ENCODE measurements around the gene GORASP1. TPM values are rescaled to one million over a fixed set of nuclear protein-coding genes. Genes with fewer than 3 reads are reported as not detected.

Gene GORASP1
- total and polyA plus RNA-seq, 2 of the 13 experiments (the other 11 are each of a cell fraction or from before 2014, with no cell fraction given): 36.4 to 39.8 TPM

GRCh38 chr3:39133093-39133490 lies 25.7 kb upstream of the GORASP1 start:
- DNase-seq (ENCODE audit: low spot score): no peak
- POLR2A ChIA-PET: no interaction called here
- no peak overlapping the region for H3K9ac ChIP-seq (ENCODE audit: insufficient read depth, low read depth, low read length)
- H3K4me3 ChIP-seq (replicated peaks in 1 of 3; ENCODE audit: insufficient read depth in 1 of 3, low read depth in 2 of 3, low read length in 3 of 3): no peak overlapping the region
- H3K27ac ChIP-seq (ENCODE audit: extremely low read length, insufficient read depth, low read length): no peak overlapping the region
- H4K20me1 ChIP-seq (ENCODE audit: insufficient read depth, low read length): no peaks in the 10 kb centered on the region; the same call in 1 of the 2 replicates
- H3K79me2 ChIP-seq (ENCODE audit: insufficient read depth, low read length): no peaks in the 10 kb centered on the region
- in situ Hi-C loops (cut with HindIII; ENCODE audit: extremely low pct_ligation_motif_present, low pct_unique_long_range_greater_than_20kb): no loop called here
- FAIRE-seq: no peak
- H2AFZ ChIP-seq (ENCODE audit: low read length): no peak overlapping the region
- no TSS peak for BruUV-seq (replicated peaks)
- intact Hi-C loops (cut with micrococcal nuclease; ENCODE audit: unreplicated experiment): no loop called here
- no peaks in the 10 kb centered on the region for H3K9me3 ChIP-seq (ENCODE audit: low read length)
- CTCF ChIA-PET (ENCODE audit: low intra/inter-chr PET ratio, low total read pairs): no interaction called here
- ATAC-seq: no peak
- TF ChIP-seq ZNF607 (CRISPR knock-in tag; IDR thresholded peaks at IDR 0.05; ENCODE audit: borderline replicate concordance): no peak
- TF ChIP-seq, protein P1, sequence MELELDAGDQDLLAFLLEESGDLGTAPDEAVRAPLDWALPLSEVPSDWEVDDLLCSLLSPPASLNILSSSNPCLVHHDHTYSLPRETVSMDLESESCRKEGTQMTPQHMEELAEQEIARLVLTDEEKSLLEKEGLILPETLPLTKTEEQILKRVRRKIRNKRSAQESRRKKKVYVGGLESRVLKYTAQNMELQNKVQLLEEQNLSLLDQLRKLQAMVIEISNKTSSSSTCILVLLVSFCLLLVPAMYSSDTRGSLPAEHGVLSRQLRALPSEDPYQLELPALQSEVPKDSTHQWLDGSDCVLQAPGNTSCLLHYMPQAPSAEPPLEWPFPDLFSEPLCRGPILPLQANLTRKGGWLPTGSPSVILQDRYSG (CRISPR knock-in tag; IDR thresholded peaks at IDR 0.05): no peak
- no peak for TF ChIP-seq MLLT10 (CRISPR knock-in tag; IDR thresholded peaks at IDR 0.05)
- no peak for TF ChIP-seq TRIM24 (CRISPR knock-in tag; IDR thresholded peaks at IDR 0.05)
- TF ChIP-seq RFX3 (CRISPR knock-in tag; IDR thresholded peaks at IDR 0.05): no peak
- TF ChIP-seq FOXM1 (CRISPR knock-in tag; IDR thresholded peaks at IDR 0.05): no peak
- TF ChIP-seq TARDBP (CRISPR knock-in tag; IDR thresholded peaks at IDR 0.05): no peak
- no peak for TF ChIP-seq MATR3 (CRISPR knock-in tag; IDR thresholded peaks at IDR 0.05)
- no peak for TF ChIP-seq SNRNP70 (IDR thresholded peaks at IDR 0.05; ENCODE audit: low read depth, low read length)
- no peak for TF ChIP-seq ZNF407 (CRISPR knock-in tag; IDR thresholded peaks at IDR 0.05; ENCODE audit: not compliant biosample characterization)
- no peak for TF ChIP-seq ZNF326 (CRISPR knock-in tag; IDR thresholded peaks at IDR 0.05; ENCODE audit: borderline replicate concordance)
- TF ChIP-seq SP5 (CRISPR knock-in tag; IDR thresholded peaks at IDR 0.05; ENCODE audit: borderline replicate concordance, low read depth): no peak
- TF ChIP-seq ZNF451 (CRISPR knock-in tag; IDR thresholded peaks at IDR 0.05): no peak
- TF ChIP-seq YEATS2 (CRISPR knock-in tag; IDR thresholded peaks at IDR 0.05; ENCODE audit: borderline replicate concordance): no peak
- TF ChIP-seq, protein P2, sequence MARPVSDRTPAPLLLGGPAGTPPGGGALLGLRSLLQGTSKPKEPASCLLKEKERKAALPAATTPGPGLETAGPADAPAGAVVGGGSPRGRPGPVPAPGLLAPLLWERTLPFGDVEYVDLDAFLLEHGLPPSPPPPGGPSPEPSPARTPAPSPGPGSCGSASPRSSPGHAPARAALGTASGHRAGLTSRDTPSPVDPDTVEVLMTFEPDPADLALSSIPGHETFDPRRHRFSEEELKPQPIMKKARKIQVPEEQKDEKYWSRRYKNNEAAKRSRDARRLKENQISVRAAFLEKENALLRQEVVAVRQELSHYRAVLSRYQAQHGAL (CRISPR knock-in tag; IDR thresholded peaks at IDR 0.05; ENCODE audit: not compliant biosample characterization): no peak
- TF ChIP-seq ZNF547 (CRISPR knock-in tag; IDR thresholded peaks at IDR 0.05): no peak
- no peak for TF ChIP-seq KDM3A (CRISPR knock-in tag; IDR thresholded peaks at IDR 0.05; ENCODE audit: low read depth)
- 0 out of 5 replicates have a peak, but pooled peaks cover 0 to 1% of the 10 kb centered on the region in 2 experiments for H3K27me3 ChIP-seq (ENCODE audit: control insufficient read depth in 1 of 2, insufficient read depth in 2 of 2, low read length in 2 of 2)
- H3K4me2 ChIP-seq (ENCODE audit: low read depth, low read length): no peak overlapping the region
- H3K4me1 ChIP-seq (ENCODE audit: insufficient read depth, low read length): no peaks in the 10 kb centered on the region
- H3K36me3 ChIP-seq (replicated peaks in 1 of 2; ENCODE audit: control insufficient read depth in 1 of 2, insufficient read depth in 2 of 2, low read length in 2 of 2): no peaks in the 10 kb centered on the region
- WGBS (ENCODE audit: low lambda C conversion rate): 75% methylated on average over 1 of the region's 1 CpG
